ENCODE results near the gene ZNF610. TPM values are rescaled to one million over a fixed set of nuclear protein-coding genes. Genes with fewer than 3 reads are reported as not detected.

Gene ZNF610
- total and polyA plus RNA-seq, 2 donors, result 3.4 to 5.3 TPM

Other genes starting within 250 kb of the ZNF610 start
- gene ZNF841, start 240.5 kb upstream of the ZNF610 start, total RNA-seq, result 6.4 TPM
- 13.7 TPM for gene ZNF841, start 240.5 kb upstream of the ZNF610 start, polyA plus RNA-seq
- gene ZNF616, start 196.3 kb upstream of the ZNF610 start, total RNA-seq, result 6.6 TPM
- gene ZNF616, start 196.3 kb upstream of the ZNF610 start, polyA plus RNA-seq, result 5.2 TPM
- 13.1 TPM for gene ZNF836, start 164.6 kb upstream of the ZNF610 start, total RNA-seq
- 13.3 TPM for gene ZNF836, start 164.6 kb upstream of the ZNF610 start, polyA plus RNA-seq
- 92.4 TPM for gene PPP2R1A, start 146.2 kb upstream of the ZNF610 start, total RNA-seq
- gene PPP2R1A, start 146.2 kb upstream of the ZNF610 start, polyA plus RNA-seq, result 95.2 TPM
- gene ZNF766, start 66.7 kb upstream of the ZNF610 start, total RNA-seq, result 11.7 TPM
- gene ZNF766, start 66.7 kb upstream of the ZNF610 start, polyA plus RNA-seq, result 11.4 TPM
- 11.0 TPM for gene ZNF480, start 39.1 kb upstream of the ZNF610 start, total RNA-seq
- gene ZNF480, start 39.1 kb upstream of the ZNF610 start, polyA plus RNA-seq, result 7.2 TPM
- 19.0 TPM for gene ZNF880, start 33.7 kb downstream of the ZNF610 start, total RNA-seq
- gene ZNF880, start 33.7 kb downstream of the ZNF610 start, polyA plus RNA-seq, result 24.3 TPM
- gene ZNF528, start 61.6 kb downstream of the ZNF610 start, total RNA-seq, result 12.8 TPM
- 18.4 TPM for gene ZNF528, start 61.6 kb downstream of the ZNF610 start, polyA plus RNA-seq
- gene ZNF534, start 92.9 kb downstream of the ZNF610 start, total RNA-seq, result 0.05 TPM
- 0.82 TPM for gene ZNF534, start 92.9 kb downstream of the ZNF610 start, polyA plus RNA-seq
- 1.6 TPM for gene ZNF578, start 117.3 kb downstream of the ZNF610 start, total RNA-seq
- gene ZNF578, start 117.3 kb downstream of the ZNF610 start, polyA plus RNA-seq, result 2.6 TPM
- 12.1 TPM for gene ZNF808, start 191.4 kb downstream of the ZNF610 start, total RNA-seq
- 7.7 TPM for gene ZNF808, start 191.4 kb downstream of the ZNF610 start, polyA plus RNA-seq
- gene ZNF701, start 234.0 kb downstream of the ZNF610 start, total RNA-seq, result 14.9 TPM
- gene ZNF701, start 234.0 kb downstream of the ZNF610 start, polyA plus RNA-seq, result 17.7 TPM